HG03064 (cell line): ENCODE results near the gene SDCBP2.

Experiments used
- ATAC-seq: cut with Tn5 transposase; IDR thresholded peaks from one replicate; pipeline ENCODE4 v1.9.1; 2021; ENCODE audit warnings: low read depth; ENCODE audit not compliant: unreplicated experiment

Gene SDCBP2

DNA sequence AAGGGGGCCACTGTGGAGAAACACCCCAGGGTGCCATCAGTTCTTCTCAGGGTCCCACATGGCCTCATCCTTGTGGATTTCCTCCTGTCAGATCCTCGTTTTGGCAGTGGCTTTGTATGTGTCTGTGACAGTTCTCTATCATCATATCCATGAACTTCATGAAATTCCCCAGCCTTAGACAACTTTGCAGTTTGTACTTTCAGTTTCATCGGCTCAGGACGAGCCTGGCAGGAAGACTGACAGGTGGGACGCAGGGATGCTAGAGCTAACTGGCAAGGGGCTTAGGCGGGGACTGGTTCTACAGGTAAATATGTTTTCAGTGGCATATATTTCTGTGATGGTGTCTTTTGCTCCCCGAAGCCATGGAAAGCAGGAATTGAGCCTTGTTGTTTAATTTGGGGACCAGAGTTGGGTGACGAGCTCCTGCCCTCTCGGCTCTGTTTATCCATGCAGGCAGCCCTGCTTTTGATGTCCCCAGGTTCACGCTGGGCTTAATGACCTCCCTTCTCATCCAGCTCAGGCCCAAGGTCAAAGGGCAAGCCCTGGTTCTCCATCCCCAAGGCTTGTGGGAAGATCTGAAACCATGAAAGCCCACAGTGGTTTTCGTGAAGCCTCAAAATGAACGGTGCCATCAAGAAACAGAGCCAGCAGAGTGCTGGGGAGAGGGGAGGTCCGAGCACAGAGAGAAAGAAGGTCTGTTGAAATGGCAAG lies 11.2 kb downstream of the SDCBP2 start:
- no peak for ATAC-seq

DNA sequence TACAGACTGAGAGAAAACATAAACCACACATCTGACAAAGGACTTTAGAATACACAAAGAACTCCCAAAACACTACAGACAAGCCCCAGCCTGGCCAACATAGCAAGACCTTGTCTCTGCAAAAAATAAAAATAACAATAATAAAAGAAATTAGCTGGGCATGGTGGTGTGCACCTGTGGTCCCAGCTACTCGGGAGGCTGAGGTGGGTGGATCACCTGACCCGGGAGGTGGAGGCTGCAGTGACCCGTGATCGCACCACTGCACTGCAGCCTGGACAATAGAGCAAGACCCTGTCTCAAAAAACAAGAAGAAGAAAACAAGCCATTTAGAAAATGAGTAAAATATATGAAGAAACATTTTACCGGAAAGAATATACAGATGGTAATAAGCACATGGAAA lies 13.1 kb downstream of the SDCBP2 start:
- ATAC-seq = no peak

GRCh38 chr20:1313236-1313964 lies 15.5 kb downstream of the SDCBP2 start:
- no peak for ATAC-seq

DNA sequence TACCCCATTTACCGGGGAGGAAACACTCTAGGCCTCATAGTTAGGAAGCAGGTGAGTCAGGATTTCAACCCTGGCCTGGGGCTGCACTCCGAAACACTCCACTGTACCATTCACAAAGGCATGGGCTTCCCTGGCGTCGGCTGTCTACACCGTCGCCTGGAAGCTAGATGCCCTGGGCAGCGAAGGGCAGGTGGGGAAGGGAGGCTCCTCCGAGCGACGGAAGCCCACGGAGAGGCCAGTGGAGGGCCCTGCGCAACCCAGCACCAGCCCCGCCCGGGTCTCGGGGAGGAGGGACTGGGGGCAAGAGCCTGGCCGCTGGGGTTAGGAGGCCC lies 16.1 kb downstream of the SDCBP2 start:
- no peak for ATAC-seq

DNA sequence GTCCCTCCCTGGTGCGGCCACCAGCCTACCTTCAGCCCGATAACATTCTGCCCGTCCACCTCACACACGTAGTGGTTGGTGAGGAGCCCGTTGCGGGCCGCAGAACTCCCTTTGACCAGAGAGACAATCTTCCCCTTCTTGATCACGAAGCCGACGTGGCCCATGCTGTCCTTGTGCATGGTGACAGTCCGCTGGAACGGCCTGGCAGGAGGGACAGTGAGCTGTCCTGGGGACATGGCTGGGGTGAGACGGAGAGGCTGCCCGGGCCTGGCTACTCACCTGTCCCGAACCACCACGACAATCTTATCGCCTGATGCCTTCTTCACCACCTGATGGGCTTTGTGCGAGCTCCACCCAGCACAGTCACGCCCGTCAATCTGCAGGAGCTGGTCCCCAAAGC lies 16.6 kb downstream of the SDCBP2 start:
- no peak for ATAC-seq

DNA sequence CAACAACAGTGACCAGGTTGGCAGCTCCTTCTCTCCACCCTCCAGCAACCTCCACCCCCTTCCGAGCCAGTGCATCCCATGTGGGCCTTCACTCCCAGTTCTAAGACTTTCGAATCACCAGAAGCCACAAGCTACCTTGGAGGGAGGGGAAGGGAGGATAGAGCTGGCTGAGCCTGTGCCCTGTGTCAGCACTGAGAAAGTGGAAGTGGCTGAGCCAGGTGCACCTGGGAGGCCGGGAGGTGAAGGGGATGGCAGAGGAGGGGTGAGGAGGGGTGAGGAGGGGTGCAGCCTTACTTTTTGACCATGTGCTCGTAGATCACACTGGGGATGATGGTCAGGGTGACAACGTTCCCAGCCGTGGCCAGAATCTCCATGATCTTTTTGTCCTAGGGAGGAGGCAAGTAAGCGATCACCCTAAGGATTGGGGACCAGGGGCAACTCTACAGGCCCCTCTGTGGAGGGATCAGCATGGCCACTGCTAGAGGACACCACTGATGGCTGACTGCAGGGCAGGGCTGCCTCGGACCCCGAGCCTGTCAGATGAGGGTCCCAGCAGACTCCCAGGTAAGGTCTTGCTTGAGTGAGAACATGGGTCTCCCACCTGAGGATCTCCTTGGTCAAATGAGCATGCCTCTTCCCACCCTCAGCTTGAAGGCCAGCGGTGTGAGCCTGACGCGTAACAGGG lies 18.3 kb downstream of the SDCBP2 start:
- ATAC-seq = no peak

GRCh38 chr20:1310071-1310470 lies 18.9 kb downstream of the SDCBP2 start:
- no peak for ATAC-seq

GRCh38 chr20:1309439-1309847 lies 19.5 kb downstream of the SDCBP2 start:
- ATAC-seq = no peak

DNA sequence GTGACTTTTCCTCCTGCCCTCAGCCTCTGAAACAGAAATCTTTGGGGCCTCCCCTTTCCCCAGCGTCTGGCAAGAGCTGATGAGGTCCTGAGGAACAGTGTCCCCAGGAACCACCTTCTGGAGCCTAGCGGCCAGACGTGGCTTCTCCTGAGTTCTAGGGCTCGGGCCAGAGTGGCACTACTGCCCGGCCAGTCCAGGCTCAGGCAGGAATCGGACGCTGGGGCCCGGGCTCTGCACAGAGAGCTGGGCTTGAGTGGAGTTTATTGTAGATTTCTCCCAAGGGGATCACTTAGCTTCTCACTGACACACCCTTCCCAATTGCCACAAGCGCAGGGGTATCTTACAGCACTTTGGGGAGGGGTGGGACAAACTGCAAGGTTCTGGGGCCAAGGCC lies 20.2 kb downstream of the SDCBP2 start:
- no peak for ATAC-seq

- ATAC-seq = no peak
These were observed 20.8 kb downstream of the SDCBP2 start for GRCh38 chr20:1308067-1308701.

GRCh38 chr20:1307571-1307971 lies 21.4 kb downstream of the SDCBP2 start:
- ATAC-seq = no peak

DNA sequence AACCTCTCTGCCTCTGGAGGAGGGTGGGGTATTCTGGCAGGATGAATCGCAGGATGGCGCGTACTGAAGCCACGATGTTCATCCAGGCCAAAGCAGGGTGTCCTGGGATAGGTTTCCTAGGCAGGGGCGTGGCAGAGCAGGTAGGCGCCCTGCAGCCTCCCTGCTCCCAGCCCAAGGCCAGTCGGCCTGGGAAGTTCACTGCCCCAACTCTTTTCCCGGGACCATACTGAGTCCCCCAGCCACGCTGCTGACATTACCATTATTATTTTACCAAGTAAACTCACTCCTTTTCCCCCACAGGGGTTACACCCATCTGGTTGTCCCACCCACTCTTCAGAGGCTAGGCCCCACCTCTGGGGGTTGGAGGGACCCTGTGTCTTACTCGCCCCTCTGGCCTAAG lies 21.8 kb downstream of the SDCBP2 start:
- ATAC-seq = no peak

DNA sequence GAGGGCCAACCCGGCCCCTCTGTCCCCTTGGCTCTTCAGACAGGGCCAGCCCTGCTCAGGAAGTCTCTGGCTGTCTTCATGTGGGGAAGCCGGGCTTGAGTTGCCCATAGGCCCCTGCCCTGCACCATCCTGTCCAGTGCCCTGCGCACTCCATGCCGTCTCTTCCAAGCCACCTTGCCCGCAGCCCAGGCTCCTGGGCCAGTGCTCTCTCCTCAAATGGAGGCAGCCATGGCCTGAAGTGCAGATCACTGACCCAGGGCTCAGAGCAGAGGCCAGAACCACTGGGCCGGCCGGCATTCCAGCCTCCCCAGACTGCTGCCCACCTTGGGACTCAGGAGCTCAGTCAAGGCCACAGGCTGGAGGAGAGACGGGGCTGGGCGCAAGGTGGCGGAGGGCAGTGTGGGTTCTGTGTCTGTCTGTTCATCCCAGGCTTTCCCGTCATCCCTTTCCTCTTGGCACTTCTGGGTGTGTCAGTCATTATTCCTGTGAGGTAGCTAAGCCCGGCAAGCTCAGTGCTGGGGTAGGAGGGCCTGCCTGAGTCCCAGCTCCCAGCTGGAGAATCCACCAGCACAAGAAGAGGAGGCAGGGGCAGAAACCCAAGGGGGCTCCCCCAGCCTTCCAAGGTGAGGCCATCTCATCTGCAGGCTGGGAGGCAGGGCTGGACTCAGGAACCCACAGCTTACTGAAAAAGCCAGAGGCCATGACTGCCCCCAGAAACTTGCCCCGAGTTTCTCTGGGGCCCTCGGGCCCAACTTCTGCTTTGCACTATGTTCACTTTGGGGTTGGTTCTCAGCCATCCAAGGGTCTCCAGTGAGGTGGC lies 22.4 kb downstream of the SDCBP2 start:
- ATAC-seq = no peak

- ATAC-seq = no peak
These were observed 23.2 kb downstream of the SDCBP2 start for GRCh38 chr20:1305712-1306111.

DNA sequence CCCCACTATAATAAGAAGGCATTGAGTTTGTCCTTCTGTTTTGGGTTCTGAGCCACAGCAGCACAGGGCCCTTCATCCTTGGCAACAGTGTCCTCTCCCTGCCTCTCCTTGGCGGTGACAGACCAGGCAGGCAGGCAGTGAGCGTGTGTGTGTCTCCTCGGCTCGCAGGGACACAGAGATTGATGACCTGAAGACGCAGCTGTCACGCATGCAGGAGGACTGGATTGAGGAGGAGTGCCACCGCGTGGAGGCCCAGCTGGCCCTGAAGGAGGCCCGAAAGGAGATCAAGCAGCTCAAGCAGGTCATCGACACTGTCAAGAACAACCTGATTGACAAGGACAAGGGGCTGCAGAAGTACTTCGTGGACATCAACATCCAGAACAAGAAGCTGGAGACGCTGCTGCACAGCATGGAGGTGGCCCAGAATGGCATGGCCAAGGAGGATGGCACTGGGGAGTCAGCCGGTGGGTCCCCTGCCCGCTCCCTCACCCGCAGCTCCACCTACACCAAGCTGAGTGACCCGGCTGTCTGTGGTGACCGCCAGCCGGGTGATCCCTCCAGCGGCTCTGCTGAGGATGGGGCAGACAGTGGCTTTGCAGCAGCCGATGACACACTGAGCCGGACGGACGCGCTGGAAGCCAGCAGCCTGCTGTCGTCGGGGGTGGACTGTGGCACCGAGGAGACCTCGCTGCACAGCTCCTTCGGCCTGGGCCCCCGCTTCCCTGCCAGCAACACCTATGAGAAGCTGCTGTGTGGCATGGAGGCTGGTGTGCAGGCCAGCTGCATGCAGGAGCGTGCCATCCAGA lies 24.0 kb downstream of the SDCBP2 start:
- ATAC-seq = no peak

DNA sequence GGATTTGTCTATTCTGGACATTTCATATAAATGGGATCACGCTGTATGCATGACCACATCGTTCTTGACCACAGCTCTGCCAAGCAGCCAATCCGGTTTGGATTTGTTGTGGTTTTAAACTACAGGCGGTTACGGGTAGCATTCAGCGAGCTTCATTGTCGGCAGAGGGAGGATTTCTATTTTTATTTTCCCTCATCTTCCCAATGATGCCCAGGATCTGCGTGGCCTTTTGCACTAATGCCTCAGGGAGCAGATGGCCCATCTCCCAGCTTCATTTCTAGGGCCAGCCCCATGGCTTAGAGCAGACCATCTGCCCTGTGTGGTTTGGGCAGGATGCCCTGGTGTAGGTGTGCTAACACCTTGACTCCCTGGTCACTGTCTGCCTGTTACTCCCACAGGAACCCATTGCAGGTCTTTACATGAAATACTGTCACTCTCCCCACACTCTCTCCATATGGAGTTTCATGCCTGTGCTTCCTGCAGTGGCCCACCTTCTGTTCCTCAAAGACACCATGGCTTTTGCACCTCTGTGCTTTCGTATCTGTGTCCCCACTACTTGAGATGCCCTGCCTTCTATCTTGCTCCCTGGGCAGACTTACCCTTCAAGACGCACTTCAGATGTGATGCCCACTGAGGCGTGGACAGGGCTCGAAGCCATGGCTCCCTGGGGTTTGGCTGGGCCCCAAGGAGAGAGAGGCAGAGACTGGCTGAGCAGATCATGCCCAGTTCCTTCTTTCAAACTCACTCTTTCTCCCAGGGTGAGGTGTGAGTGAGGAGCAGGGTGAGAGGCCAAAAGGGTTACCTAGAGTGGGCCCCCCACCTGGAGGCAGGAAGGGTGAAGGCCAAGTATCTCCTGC lies 26.0 kb downstream of the SDCBP2 start:
- no peak for ATAC-seq

- no peak for ATAC-seq
These were observed 27.9 kb downstream of the SDCBP2 start for GRCh38 chr20:1301031-1301529.

GRCh38 chr20:1300083-1300840 lies 28.7 kb downstream of the SDCBP2 start:
- ATAC-seq = no peak
